Aorta (tissue), 5 donors: ENCODE results near the gene CLEC4M. TPM values are rescaled to one million over a fixed set of nuclear protein-coding genes. Genes with fewer than 3 reads are reported as not detected.

Experiments
- ATAC-seq: fragments of 200-7000 bp; cut with Tn5 transposase; one replicate; pipeline ENCODE4 v1.9.1; 2022; ENCODE audit warnings: moderate library complexity; ENCODE audit not compliant: low FRiP score
- DNase-seq, 2 donors: peaks; one replicate each; pipeline ENCODE4 v3.0.0-alpha.2; 2020
- H3K27ac ChIP-seq, 2 donors: one replicate each; pipeline ENCODE4 v1.5.1; 2013; ENCODE audit warnings: low read length in 2 of 2, mild to moderate bottlenecking in 2 of 2, moderate library complexity in 2 of 2, control low read depth in 1 of 2, inconsistent platforms in 1 of 2, low read depth in 1 of 2
- H3K27me3 ChIP-seq, 2 donors: one replicate each; pipeline ENCODE4 v1.6.1; 2013; ENCODE audit warnings: control low read depth in 1 of 2, low read length in 1 of 2, mild to moderate bottlenecking in 1 of 2, moderate library complexity in 1 of 2; ENCODE audit not compliant: insufficient read depth in 2 of 2, control insufficient read depth in 1 of 2
- H3K36me3 ChIP-seq, 2 donors: one replicate each; pipeline ENCODE4 v1.6.1; 2013; ENCODE audit warnings: control low read depth in 1 of 2, low read length in 1 of 2, mild to moderate bottlenecking in 1 of 2; ENCODE audit not compliant: insufficient read depth in 2 of 2, control insufficient read depth in 1 of 2
- H3K4me1 ChIP-seq, 2 donors: one replicate each; pipeline ENCODE4 v1.6.1; 2013; ENCODE audit warnings: low read length in 2 of 2, control low read depth in 1 of 2, mild to moderate bottlenecking in 1 of 2, moderate library complexity in 1 of 2; ENCODE audit not compliant: insufficient read depth in 2 of 2, control insufficient read depth in 1 of 2
- H3K4me3 ChIP-seq, 2 donors: one replicate each; pipeline ENCODE4 v1.5.1; 2013; ENCODE audit warnings: low read length in 2 of 2, control low read depth in 1 of 2, mild to moderate bottlenecking in 1 of 2
- H3K9me3 ChIP-seq: one replicate; pipeline ENCODE4 v1.6.1; 2013; ENCODE audit warnings: mild to moderate bottlenecking, low read length; ENCODE audit not compliant: control insufficient read depth
- WGBS, 2 donors: extraction: QIAGEN DNeasy Blood & Tissue Kit; methylation state at CpG; one replicate each; pipeline ENCODE4 v1.1.7; 2013; 5-methylcytosine and 5-hydroxymethylcytosine counted together
- intact Hi-C, 2 donors: fragments of 100-400 bp; cut with DNase I; formaldehyde crosslinking; loops; one replicate each; pipeline versions ENCODE4 v1.14.2 to v1.15.0; 2022
- polyA plus RNA-seq, 2 donors: library from polyadenylated mRNA; stranded (reverse); fragments of 200-250 nt; gene quantifications; one replicate each; pipeline ENCODE4 v1.2.3, GENCODE V29; 2013
- total RNA-seq, 2 donors: library from RNA; stranded (reverse); fragmentation: NEBNext Ultra II Directional; extraction: Animal tissue kit (Norgen Biotek cat#: 25700); gene quantifications; one replicate each; pipeline ENCODE4 v1.2.1, GENCODE V29; 2021
- donor health status: healthy with polysubstance abuse.
- donor health status: Bipolar disorder and iron deficiency.
- donor health status: DM: no; HTN: no; CAD: no.
- donor health status: DM: no; HTN: no; CAD: no.
- donor health status: DM: yes; HTN: yes; CAD: no.

Gene CLEC4M
- total and polyA plus RNA-seq, 4 donors, result 0.50 TPM; not detected in 3

DNA sequence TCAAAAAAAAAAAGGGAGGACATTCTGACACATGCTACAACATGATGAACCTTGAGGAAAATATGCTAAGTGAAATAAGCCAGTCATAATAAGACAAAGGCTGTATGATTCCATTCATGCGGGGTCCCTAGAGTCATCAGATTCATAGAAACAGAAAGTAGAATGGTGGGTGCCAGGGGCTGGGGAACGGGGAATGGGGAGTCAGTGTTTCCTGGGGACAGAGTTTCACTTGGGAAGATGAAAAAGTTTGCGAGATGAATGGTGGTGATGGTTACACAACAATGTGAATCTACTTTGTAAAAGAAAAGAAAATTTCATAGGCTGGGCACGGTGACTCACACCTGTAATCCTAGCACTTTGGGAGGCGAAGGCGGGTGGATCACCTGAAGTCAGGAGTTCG, 25.0 kb upstream of the CLEC4M start:
- intact Hi-C loops, result no loop called here
- Histone ChIP-seq H3K4me3 (no peak overlapping the region), H3K27me3 (no peaks in the 10 kb centered on the region), H3K27ac (no peak overlapping the region), H3K36me3 (no peaks in the 10 kb centered on the region), H3K9me3 (no peaks in the 10 kb centered on the region), H3K4me1 (no peaks in the 10 kb centered on the region)
- ATAC-seq, result no peak
- WGBS, 2 donors, result 76 to 79% methylated on average over 7 of the region's 7 CpGs
- DNase-seq, result no peak

DNA sequence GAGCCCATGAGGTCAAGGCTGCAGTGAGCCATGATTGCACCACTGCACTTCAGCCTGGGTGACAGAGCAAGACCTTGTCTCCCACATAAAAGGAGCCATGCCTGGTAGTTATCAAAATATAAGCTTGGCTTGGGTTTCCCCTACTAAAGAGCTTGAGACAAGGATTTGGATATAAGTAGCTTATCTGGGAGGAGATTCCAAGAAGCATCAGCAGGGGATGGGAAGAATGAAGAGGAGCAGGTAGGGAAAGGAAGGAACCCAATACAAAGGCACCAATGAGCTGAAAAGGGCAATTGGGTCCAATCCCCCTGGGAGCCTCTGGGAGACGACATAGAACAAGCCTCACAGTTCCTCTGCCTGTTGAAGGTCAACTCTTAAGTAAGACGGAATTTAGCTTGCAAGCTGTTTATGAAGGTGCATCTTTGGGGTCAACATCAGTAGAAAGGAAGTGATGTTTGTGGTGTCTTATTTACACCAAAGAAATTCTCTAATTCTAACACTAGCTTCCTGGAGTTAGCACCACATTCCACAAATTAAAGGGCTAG, 23.8 kb upstream of the CLEC4M start:
- no peaks in the 10 kb centered on the region for H3K27me3 ChIP-seq
- WGBS, 2 donors, result 36 to 40% methylated on average over 2 of the region's 2 CpGs
- H3K9me3 ChIP-seq, result no peaks in the 10 kb centered on the region
- H3K4me1 ChIP-seq, result no peaks in the 10 kb centered on the region
- H3K4me3 ChIP-seq, result no peak overlapping the region
- intact Hi-C loops, result no loop called here
- no peaks in the 10 kb centered on the region for H3K36me3 ChIP-seq
- H3K27ac ChIP-seq, result no peak overlapping the region
- DNase-seq (no peak), ATAC-seq (no peak)

- no peaks in the 10 kb centered on the region for H3K4me1 ChIP-seq
- no peak for DNase-seq
- intact Hi-C loops, result no loop called here
- H3K27ac ChIP-seq, result no peak overlapping the region
- no peaks in the 10 kb centered on the region for H3K27me3 ChIP-seq
- H3K9me3 ChIP-seq, result no peaks in the 10 kb centered on the region
- H3K36me3 ChIP-seq, result no peaks in the 10 kb centered on the region
- H3K4me3 ChIP-seq, result no peak overlapping the region
- ATAC-seq, result no peak
- 72 to 75% methylated on average over 19 of the region's 19 CpGs for WGBS, 2 donors
Measured at GRCh38 chr19:7739801-7740681, 23.0 kb upstream of the CLEC4M start.

GRCh38 chr19:7740682-7741054, 22.4 kb upstream of the CLEC4M start:
- ATAC-seq (no peak), DNase-seq (no peak)
- 79 to 91% methylated on average over 6 of the region's 6 CpGs for WGBS, 2 donors
- Histone ChIP-seq H3K27me3 (no peaks in the 10 kb centered on the region), H3K27ac (no peak overlapping the region), H3K36me3 (no peaks in the 10 kb centered on the region), H3K4me1 (no peaks in the 10 kb centered on the region), H3K9me3 (no peaks in the 10 kb centered on the region), H3K4me3 (no peak overlapping the region)
- intact Hi-C loops, result no loop called here

GRCh38 chr19:7742575-7742974, 20.5 kb upstream of the CLEC4M start:
- Histone ChIP-seq H3K27me3 (no peaks in the 10 kb centered on the region), H3K27ac (no peak overlapping the region), H3K9me3 (no peaks in the 10 kb centered on the region), H3K36me3 (no peaks in the 10 kb centered on the region), H3K4me1 (no peaks in the 10 kb centered on the region), H3K4me3 (no peak overlapping the region)
- DNase-seq, result no peak
- no peak for ATAC-seq
- 74 to 79% methylated on average over 2 of the region's 2 CpGs for WGBS, 2 donors
- intact Hi-C loops, result no loop called here

DNA sequence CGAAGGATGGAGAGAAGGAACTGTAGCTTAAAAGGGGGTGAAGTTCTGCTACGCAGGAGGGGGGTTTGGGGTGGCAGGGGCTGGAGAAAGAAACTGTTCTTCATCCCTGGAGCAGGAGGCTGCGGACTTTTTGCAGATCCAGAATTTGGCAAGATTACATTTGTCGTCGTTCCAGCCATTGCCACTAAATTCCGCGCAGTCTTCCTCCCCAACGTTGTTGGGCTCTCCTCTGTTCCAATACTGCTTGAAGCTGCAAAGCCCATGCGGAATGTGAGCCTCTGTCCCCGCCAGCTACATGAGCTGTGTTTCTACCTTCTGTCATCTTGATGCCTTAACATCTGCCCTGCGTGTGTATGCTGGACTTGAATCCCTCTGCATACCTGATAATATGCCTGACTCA, 20.1 kb upstream of the CLEC4M start:
- H3K4me1 ChIP-seq, result no peaks in the 10 kb centered on the region
- no peak overlapping the region for H3K4me3 ChIP-seq
- intact Hi-C loops, result no loop called here
- no peaks in the 10 kb centered on the region for H3K27me3 ChIP-seq
- H3K36me3 ChIP-seq, result no peaks in the 10 kb centered on the region
- WGBS, 2 donors, result 74 to 76% methylated on average over 11 of the region's 11 CpGs
- H3K27ac ChIP-seq, result no peak overlapping the region
- H3K9me3 ChIP-seq, result no peaks in the 10 kb centered on the region
- no peak for DNase-seq
- no peak for ATAC-seq

GRCh38 chr19:7743425-7743841, 19.6 kb upstream of the CLEC4M start:
- Histone ChIP-seq H3K4me3 (no peak overlapping the region), H3K27me3 (no peaks in the 10 kb centered on the region)
- no peak for ATAC-seq

DNA sequence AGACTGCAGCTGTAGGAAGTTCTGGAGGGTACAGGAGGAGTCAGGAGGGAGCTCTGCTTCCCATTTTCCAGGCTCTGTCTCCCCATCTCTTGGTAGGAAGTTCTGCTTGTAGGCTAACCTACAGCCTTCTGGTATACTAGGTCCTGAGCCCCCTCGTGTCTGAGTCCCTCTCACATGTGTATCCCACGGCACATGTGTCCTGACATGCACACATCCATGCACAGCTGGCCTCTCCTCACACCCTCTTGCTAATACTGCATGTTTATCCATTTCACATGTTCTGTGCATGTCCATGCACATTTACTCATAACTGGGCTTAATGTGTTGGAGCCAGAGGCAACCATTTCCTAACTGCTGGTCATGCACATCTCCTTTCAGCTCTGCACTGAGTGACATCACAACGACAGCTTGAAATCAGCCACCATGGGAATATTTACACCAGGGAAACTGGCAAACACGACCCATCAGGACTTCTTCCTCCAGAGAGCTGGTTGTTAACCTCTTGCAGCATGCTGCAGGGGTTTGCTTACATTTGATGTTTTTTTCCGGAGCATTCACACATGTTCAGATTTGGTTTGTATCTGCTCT, 18.8 kb upstream of the CLEC4M start:
- Histone ChIP-seq H3K9me3 (no peaks in the 10 kb centered on the region), H3K4me3 (no peak overlapping the region), H3K27ac (no peak overlapping the region), H3K36me3 (no peaks in the 10 kb centered on the region), H3K27me3 (peaks cover 0 to 1% of the 10 kb centered on the region in 2 donors), H3K4me1 (no peaks in the 10 kb centered on the region)
- 67 to 69% methylated on average over 5 of the region's 5 CpGs for WGBS, 2 donors
- DNase-seq (no peak), ATAC-seq (no peak)
- intact Hi-C loops, result no loop called here

More at GRCh38 chr19:7743425-7743841, 19.6 kb upstream of the CLEC4M start:
- Histone ChIP-seq H3K36me3 (no peaks in the 10 kb centered on the region), H3K27ac (no peak overlapping the region), H3K4me1 (no peaks in the 10 kb centered on the region), H3K9me3 (no peaks in the 10 kb centered on the region)
- DNase-seq, result no peak
- WGBS, 2 donors, result 62 to 71% methylated on average over 2 of the region's 2 CpGs
- intact Hi-C loops, result no loop called here
